HG03060 (cell line): ENCODE results near the gene P2RY8.

ENCODE experiments used
- ATAC-seq: cut with Tn5 transposase; IDR thresholded peaks from one replicate; pipeline ENCODE4 v1.9.1; 2021; ENCODE audit warnings: low read depth, moderate number of reproducible peaks; ENCODE audit not compliant: unreplicated experiment

P2RY8 gene

GRCh38 chrX:1423215-1423614, 113.8 kb downstream of the P2RY8 start:
- no peak for ATAC-seq

GRCh38 chrX:1422135-1422465, 114.9 kb downstream of the P2RY8 start:
- ATAC-seq = no peak

- ATAC-seq = no peak
These were observed 115.4 kb downstream of the P2RY8 start for GRCh38 chrX:1421433-1422134.

GRCh38 chrX:1420371-1420770, 116.6 kb downstream of the P2RY8 start:
- no peak for ATAC-seq

DNA sequence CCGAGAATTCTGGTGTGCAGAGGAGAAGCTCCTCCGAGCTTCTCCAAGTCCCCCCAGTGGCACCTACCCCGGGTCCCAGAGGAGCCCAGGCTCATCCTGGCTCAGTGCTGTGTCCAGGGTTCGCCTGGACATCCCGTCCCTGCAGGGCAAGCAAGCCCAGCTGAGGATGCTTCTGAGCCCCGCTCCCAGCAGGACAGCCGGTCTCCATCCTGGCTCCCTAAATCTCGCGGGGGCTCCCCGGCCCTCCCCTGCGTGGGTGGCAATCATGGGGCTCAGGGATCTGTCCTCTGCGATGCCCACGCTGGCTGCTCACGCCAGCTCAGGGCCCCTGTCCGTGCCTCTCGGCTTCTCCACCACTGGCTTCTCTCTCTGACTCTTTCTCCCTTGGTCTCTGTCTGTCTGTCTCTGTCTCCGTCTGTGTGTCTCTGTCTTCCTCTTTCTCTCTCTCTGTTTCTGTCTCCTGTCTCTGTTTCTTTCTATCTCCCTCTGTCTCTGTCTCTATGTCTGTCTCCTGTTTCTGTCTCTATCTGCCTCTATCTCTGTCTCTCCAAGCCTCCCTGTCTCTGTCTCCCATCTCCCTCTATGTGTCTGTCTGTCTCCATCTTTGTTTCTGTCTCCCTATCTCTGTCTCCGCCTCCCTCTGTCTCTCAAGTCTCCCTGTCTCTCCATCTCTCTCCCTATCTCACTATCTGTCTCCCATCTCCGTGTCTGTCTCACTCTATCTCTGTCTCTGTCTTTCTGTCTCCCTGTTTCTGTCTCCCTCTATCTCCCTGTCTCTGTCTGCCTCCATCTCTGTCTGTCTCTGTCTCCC, 117.2 kb downstream of the P2RY8 start:
- no peak for ATAC-seq

DNA sequence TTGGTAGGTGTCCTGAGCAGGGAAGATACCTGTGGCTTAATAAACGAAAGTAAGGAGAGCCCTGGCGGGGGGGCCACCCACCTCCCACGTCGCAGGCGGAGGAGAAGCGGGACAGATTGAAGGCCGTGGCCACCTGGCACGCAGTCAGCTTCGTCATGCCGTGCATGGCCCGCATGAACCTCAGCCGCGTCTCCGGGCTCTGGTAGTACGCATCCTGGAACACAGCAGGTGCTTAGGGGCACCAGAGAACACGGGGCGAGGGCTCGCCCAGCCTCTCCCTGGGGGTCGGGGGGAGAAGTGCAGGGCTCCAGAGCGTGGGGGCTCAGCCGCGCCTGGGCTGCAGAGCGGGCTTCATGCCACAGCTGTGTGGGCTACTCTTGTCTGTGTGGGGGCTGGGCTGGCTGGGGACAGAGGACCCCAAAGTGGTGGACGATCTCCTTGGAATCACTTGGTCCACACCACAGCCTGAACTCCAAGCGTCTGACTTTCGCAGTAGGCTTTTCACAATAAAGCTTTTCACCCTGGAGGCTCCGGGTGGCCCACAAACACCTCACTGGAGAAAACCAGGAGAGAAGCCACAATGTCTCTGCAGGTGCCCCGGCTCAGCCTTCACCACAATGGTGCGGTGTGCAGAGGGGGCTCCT, 118.0 kb downstream of the P2RY8 start:
- no peak for ATAC-seq

DNA sequence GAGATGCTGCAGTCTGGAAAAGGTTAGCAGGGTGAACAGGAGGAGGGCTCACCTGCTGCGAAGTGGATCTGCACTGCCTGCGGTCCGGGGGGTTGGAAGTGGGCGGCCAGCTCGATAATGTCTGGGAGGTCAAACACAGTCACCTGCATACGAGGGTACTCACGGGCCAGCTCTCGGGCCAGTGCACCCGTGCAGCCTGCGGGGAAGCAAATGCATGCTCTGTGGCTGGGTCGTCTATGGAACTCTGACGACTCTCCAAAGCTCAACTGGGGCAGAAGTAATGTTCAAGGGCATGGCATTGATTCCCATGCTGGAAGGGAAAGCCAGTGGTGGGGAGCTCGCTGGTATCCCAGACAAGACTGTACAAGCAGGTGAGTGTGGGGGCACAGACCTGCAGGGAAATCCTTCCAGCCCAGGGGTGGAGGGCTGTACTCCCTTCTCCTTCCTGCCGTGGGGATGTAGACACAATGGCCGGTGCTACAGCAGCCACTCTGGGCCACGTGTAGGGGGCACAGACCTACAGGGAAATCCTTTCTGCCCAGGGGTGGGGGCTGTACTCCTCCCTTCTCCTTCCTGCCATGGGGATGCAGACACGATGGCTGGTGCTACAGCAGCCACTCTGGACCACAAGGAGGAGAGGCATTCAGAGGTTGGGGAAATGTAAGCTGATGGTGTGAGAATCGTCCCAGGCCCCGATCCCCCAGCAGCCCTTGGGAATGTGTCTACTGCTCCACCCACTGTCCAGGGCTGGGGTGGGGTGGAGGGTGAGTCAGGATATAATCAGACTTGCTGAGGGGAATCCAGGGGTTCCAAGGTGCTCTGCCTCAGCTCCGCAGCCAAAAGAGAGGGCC, 118.8 kb downstream of the P2RY8 start:
- ATAC-seq = no peak

DNA sequence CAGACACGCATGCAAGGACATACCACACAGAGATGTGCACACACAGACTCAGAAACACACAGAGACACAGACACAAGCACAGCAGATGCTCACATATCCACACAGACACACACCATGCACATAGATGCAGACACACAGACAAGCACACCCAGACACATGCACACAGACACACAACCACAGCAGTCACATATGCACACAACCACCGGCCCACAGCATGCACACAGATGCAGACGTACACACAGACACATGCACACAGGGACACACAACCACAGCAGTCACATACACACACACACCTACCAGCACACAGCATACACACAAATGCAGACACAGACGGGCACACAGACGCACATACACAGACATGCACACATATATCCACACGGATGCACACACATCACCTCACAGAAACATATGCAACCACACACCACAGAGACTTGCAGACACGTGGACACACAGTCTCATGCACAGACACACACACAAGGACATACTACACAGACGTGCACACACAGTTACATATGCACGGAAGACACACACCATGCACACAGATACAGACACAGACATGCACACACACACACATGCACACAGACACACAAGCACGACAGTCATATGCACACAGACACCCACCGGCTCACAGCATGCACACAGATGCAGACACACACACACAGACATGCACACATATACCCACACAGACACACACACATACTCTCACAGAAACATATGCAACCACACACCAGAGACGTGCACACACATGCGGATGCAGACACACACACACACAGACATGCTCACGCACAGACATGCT, 119.8 kb downstream of the P2RY8 start:
- no peak for ATAC-seq

GRCh38 chrX:1416327-1416784, 120.6 kb downstream of the P2RY8 start:
- no peak for ATAC-seq
